Cardiac muscle cell (in vitro differentiated cells and primary cell): ENCODE measurements around the gene PMPCA. TPM values are rescaled to one million over a fixed set of nuclear protein-coding genes. Genes with fewer than 3 reads are reported as not detected.

Experiments used
- DNase-seq, 2 donors: peaks; one replicate each; pipeline versions ENCODE4 v3.0.0 to v3.0.0-alpha.2; 2010 to 2017; ENCODE audit warnings: low read depth in 1 of 2, low spot score in 1 of 2
- H3K27ac ChIP-seq: fragments of 200-600 bp; sonication (generic); 2 replicates; pipeline ENCODE4 v1.5.1; 2016
- H3K27me3 ChIP-seq: fragments of 200-600 bp; sonication (generic); 2 replicates; pipeline ENCODE4 v1.6.0; 2016; ENCODE audit warnings: control low read depth
- H3K36me3 ChIP-seq: fragments of 200-600 bp; sonication (generic); 2 replicates; pipeline ENCODE4 v1.5.1; 2016; ENCODE audit warnings: control low read depth
- H3K4me1 ChIP-seq: fragments of 200-600 bp; sonication (generic); 2 replicates; pipeline ENCODE4 v1.8.1; 2017; ENCODE audit warnings: low read depth, mild to moderate bottlenecking, mixed run types
- H3K4me3 ChIP-seq: fragments of 200-600 bp; sonication (generic); 2 replicates; pipeline ENCODE4 v1.5.1; 2016; ENCODE audit warnings: mild to moderate bottlenecking
- H3K9me3 ChIP-seq: fragments of 200-600 bp; sonication (generic); 2 replicates; pipeline ENCODE4 v1.5.1; 2017; ENCODE audit warnings: low read depth, mild to moderate bottlenecking, control low read depth
- CTCF ChIP-seq: IDR thresholded peaks from 2 replicates; pipeline ENCODE4 v1.5.1; 2012; ENCODE audit warnings: low read depth, mild to moderate bottlenecking, low read length
- polyA plus RNA-seq: library from polyadenylated mRNA; unstranded; fragments of >200 nt; fragmentation: Nextera tagmentation; extraction: Ambion mirVana; gene quantifications from 2 replicates; pipeline ENCODE4 v1.2.1, GENCODE V29; 2016
- total RNA-seq: library from RNA; depleted of rRNA; stranded (reverse); fragments of >200 nt; gene quantifications from 2 replicates; pipeline ENCODE4 v1.2.3, GENCODE V29; 2016

PMPCA gene
- total and polyA plus RNA-seq, 2 experiments from 2014 or later, result 74.5 to 128 TPM

- H3K9me3 ChIP-seq, result no peaks in the 10 kb centered on the region
- peaks cover 76% of the 10 kb centered on the region for H3K36me3 ChIP-seq
- H3K4me1 ChIP-seq, result no peaks in the 10 kb centered on the region
- H3K27ac ChIP-seq, result no peak overlapping the region
- H3K4me3 ChIP-seq, result no peak overlapping the region
- TF ChIP-seq CTCF, result no peak
- DNase-seq, result no peak
- no peaks in the 10 kb centered on the region for H3K27me3 ChIP-seq
Measured at GRCh38 chr9:136466155-136466541, 55.7 kb downstream of the PMPCA start.

- Histone ChIP-seq H3K9me3 (no peaks in the 10 kb centered on the region), H3K4me3 (no peak overlapping the region), H3K4me1 (no peaks in the 10 kb centered on the region), H3K36me3 (peaks cover 74% of the 10 kb centered on the region), H3K27me3 (no peaks in the 10 kb centered on the region), H3K27ac (no peak overlapping the region)
- no peak for DNase-seq
- no peak for TF ChIP-seq CTCF
Measured at GRCh38 chr9:136467766-136468165, 57.3 kb downstream of the PMPCA start.

- no peak for TF ChIP-seq CTCF
- Histone ChIP-seq H3K27me3 (no peaks in the 10 kb centered on the region), H3K36me3 (peaks cover 66% of the 10 kb centered on the region), H3K4me3 (no peak overlapping the region), H3K9me3 (no peaks in the 10 kb centered on the region), H3K4me1 (no peaks in the 10 kb centered on the region), H3K27ac (no peak overlapping the region)
- no peak for DNase-seq
Measured at GRCh38 chr9:136470356-136470755, 59.9 kb downstream of the PMPCA start.

GRCh38 chr9:136470792-136471469 is 60.5 kb downstream of the PMPCA start:
- Histone ChIP-seq H3K36me3 (peaks cover 63% of the 10 kb centered on the region), H3K9me3 (no peaks in the 10 kb centered on the region), H3K4me3 (no peak overlapping the region), H3K4me1 (no peaks in the 10 kb centered on the region), H3K27ac (no peak overlapping the region), H3K27me3 (no peaks in the 10 kb centered on the region)
- TF ChIP-seq CTCF, result no peak
- no peak for DNase-seq

- H3K9me3 ChIP-seq, result no peaks in the 10 kb centered on the region
- no peaks in the 10 kb centered on the region for H3K4me1 ChIP-seq
- H3K4me3 ChIP-seq, result no peak overlapping the region
- no peak for DNase-seq
- no peak for TF ChIP-seq CTCF
- peaks cover 65% of the 10 kb centered on the region for H3K36me3 ChIP-seq
- H3K27me3 ChIP-seq, result no peaks in the 10 kb centered on the region
- H3K27ac ChIP-seq, result no peak overlapping the region
Measured at GRCh38 chr9:136471802-136472487, 61.5 kb downstream of the PMPCA start.
